COR-L47 (cell line): ENCODE measurements around the gene OVOL1.

ENCODE experiments used
- DNase-seq: peaks from one replicate; lab custom pipeline; 2025; lab: John Stamatoyannopoulos, UW

Gene OVOL1

GRCh38 chr11:65791719-65792213 is 4.9 kb downstream of the OVOL1 start:
- peak; percentile 78 for DNase-seq

- DNase-seq = no peak
These were observed 5.6 kb downstream of the OVOL1 start for GRCh38 chr11:65792456-65792855.

DNA sequence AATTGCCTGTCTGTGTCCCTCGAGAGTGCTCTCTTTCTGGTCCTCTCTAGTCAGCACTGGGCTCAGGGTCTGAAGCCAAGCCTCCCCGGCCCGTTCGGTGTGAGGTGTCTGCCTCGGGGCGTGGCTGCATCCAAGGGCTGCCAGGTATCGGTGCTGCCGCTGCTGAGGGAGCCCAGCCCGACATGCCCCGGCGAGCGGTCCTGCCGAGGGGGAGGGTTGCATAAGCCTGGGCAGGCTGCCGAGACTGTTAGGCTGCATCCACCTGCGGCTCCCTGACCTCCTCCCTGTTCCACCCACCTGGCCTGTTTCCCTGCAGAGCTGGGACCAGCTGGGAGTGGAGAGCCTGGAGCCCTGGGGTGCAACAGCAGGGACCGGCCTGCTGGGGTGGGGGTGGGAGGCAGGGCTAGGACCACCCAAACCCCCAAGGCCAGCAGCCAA is 6.3 kb downstream of the OVOL1 start:
- DNase-seq = peak; percentile 94

DNA sequence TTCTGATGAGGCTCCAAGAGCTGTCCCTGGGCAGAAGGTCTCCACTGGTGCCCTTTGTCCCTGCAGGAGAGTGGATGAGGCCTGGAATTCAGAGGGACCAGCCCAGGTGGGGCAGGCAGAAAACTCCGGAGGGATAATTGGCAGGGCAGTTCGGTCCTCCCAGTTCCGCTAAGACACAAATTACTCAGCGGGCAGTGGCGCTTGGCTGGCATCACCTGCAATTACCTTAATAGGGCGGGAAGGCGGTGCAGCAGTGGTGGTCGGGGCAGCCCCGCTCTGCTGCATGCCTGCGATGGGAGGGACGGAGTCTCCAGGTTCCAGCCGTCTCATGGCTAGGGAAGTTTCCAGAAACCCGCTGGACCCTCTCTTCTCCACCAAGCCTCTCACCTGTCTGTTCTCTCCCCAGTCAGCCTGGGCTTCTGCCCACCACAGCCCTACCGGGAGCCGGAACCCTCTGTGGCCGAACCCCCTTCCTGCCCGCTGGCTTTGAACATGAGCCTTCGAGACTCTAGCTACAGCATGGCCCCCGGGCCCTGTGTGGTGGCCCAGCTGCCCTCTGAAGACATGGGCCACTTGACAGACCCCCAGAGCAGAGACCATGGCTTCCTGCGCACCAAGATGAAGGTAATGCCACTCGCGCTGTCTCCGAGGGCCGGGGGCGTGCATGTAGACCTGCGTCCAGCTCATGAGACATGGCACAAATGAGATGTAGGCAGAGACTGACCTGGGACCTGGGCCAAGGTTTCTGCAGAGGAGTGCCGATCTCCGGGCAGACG is 7.0 kb downstream of the OVOL1 start:
- DNase-seq = peak; percentile 93

DNA sequence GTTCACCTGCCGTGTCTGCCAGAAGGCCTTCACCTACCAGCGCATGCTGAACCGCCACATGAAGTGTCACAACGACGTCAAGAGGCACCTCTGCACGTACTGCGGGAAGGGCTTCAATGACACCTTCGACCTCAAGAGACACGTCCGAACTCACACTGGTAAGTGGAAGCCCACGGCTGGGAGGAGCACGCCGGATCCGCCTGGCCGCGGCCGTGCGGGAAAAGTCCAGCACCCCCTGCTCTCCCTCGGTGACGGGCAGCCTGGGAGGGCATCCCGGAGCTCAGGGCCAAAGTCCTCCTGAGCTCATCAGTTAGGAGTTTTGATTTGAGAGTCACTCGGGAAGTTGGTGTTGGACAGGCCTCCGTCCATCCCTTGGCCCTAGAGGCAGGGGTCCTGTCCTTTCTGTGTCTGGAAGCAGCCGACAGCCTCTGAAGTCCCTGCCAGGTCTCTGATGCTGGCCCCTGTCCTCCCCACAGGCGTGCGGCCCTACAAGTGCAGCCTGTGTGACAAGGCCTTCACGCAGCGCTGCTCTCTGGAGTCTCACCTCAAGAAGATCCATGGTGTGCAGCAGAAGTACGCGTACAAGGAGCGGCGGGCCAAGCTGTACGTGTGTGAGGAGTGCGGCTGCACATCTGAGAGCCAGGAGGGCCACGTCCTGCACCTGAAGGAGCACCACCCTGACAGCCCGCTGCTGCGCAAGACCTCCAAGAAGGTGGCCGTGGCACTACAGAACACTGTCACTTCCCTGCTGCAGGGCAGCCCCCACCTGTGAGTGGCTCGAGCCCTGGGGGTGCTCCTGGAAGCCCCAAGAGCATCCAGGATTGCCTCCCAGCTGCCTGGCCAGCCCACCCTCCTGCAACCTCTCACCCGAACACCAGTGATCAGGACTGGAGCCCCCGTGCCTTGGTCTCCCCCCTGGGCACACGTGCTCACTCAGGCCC is 8.0 kb downstream of the OVOL1 start:
- DNase-seq = no peak

DNA sequence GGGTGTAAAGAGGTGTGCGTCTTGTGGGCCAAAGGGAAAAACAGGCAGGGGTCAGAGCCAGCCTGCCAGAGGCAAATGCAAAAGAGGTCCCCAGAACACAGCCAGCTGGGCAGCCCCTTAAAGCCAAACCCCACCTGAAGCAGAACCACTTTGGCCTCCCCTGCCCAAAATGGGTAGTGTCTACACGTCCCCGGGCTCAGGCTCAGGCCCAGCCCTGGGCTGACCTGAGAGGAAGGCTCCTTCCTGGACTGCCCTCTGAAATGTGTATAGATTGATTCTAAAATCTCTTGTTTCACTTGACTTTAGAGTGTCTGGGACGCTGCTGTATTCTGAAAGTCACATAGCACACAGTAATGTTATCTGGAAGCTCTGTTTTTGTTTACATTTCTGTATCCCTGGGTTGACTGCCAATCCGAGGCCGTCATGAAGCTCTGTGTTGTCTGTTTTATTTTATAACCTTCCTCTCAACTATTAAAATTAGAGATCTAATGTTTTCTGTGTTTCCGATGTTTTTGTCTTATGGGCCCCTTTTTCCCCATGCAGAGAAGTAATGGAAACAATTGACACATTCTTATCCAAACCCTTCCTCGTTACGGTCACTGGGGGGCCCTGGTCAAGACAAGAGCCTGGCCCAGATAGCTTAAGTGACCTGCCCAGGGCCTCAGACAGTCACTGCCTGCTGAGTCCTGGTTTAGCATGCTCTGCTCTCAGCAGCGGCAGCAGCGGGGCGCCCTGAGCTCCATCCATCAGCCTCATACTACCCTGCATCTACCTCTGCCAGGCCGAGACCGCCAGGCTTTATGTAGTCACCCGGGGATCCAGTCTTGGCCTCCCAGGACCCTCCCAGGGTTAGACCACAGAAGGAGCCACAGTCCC is 10.1 kb downstream of the OVOL1 start:
- DNase-seq = no peak

- no peak for DNase-seq
These were observed 10.8 kb downstream of the OVOL1 start for GRCh38 chr11:65797711-65798110.

- no peak for DNase-seq
These were observed 12.0 kb downstream of the OVOL1 start for GRCh38 chr11:65798882-65799281.

DNA sequence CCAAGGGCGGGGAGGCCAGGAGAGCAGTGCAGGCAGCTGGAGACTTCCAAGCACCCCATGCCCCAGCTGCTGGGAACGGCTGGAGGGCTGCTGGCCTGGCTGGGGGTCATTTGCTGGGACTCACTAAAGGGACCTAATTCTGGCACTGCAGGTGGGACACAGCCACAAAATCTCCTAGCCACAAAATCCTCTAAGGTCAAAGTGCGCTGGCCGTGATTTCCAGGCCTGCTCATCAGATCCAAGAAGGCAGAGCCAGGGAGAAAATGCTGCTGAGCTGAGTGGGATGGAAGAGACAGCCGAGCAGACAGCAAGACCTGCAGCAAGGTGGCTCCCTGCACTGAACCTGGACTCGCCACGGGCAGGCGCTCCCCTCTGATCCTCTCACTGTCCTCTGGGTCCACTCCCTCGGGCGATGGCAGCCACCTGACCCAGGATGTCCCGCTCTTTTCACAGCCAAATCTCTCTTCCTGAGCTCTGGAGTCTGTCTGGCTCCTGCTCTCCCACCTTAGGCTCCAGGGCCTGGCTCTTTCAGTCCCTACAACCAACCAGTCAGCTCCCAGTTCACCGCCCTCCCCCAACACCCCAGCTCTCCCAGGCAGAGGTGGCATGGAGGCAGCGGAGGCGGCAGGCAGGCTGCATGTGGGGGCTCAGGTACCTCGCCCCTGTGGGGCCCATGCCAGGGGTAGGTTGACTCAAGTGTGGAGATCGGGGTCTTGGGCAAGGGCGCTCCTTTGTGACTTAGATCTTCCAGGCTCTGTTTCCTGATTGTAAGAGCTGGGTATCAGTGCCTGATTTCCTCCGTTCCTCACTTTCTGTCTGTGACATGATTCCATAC is 14.5 kb downstream of the OVOL1 start:
- no peak for DNase-seq

GRCh38 chr11:65802841-65803240 is 16.0 kb downstream of the OVOL1 start:
- DNase-seq = no peak

DNA sequence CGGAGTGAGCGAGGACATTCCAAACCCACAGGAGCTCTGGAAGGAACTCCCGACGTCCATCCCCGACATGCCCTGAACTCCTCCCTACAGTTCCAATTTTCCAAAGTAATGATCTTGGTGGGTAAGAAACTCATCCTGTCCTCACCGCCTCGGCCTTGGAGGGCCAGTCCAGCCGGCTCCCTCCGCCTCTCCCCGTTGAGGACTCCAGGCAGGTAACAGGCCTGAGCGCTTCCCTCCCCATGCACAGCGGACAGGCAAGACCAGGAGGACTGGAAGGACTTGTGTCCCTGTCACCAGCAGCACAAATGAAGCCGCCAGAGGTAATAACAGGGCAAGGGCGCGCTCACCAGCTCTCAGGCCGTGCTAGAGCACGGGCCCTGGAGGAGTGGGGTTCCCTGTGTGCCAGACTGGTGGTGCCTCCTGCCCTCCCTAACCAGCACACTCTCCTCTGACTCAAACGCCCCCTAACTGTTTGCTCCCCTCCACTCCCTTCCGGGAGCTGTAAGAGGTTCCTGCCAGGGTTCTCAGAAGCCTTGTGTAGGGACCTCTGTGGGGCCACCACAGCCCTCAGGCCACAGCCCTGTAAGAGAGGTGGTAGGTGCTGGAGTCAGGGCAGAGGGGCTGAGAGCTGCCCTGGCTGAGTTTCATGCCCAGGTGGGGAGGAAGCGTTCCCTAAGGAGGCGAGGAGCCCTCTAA is 17.1 kb downstream of the OVOL1 start:
- DNase-seq = no peak

DNA sequence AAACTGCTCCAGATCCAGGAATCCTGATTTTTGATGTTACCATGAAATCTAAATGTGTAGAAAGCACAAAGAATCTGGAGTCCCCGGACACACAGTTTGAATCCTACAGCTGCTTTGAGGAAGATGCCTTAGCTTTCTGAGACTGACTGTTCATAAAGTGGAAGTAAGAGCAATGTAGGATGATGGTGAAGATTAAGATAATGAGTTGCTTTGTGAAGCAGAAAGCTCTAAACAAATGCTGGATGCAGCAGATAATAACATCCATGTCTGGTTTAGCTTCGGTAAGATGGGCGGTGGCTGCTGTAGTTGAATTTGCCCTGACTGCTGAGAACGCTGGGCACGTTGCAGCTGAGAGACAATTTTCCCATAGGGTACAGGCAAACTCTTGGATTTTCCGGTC is 20.1 kb downstream of the OVOL1 start:
- no peak for DNase-seq

- DNase-seq = no peak
These were observed 22.0 kb downstream of the OVOL1 start for GRCh38 chr11:65808744-65809341.

- DNase-seq = no peak
These were observed 22.6 kb downstream of the OVOL1 start for GRCh38 chr11:65809496-65809895.

DNA sequence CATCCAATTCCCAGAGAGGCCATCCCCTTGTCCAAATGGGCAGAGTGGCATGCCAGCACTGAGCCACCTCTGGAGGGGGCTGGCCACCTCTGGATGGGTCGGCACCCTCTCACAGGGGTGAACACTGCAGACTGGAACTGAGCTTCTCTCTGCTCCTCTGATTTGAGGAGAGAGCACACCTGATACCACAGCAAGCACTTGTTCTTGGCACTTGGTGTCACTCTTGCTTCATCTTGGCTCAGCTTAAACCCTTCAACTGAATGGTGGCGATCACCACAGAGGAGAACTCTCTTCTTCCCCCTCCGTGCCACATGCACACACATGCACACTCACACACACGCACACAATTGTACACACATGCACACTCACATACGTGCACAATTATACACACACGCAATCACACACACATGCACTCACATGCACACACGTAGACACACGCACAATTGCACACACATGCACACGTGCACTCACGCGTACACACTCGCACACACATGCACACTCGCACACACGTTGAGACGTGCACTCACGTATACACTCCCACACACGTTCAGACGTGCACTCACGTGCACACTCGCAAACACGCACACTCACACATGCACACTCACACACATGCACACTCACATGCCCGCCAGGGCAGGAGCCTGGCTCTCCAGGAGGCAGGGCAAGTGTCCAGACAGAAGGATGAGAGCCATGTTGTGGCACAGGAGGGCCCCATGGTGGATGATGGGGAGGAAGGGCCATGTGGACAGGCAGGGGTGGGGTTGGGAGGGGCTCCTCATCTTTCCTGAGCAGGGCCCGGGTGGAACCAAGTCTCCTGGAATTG is 23.4 kb downstream of the OVOL1 start:
- DNase-seq = no peak

DNA sequence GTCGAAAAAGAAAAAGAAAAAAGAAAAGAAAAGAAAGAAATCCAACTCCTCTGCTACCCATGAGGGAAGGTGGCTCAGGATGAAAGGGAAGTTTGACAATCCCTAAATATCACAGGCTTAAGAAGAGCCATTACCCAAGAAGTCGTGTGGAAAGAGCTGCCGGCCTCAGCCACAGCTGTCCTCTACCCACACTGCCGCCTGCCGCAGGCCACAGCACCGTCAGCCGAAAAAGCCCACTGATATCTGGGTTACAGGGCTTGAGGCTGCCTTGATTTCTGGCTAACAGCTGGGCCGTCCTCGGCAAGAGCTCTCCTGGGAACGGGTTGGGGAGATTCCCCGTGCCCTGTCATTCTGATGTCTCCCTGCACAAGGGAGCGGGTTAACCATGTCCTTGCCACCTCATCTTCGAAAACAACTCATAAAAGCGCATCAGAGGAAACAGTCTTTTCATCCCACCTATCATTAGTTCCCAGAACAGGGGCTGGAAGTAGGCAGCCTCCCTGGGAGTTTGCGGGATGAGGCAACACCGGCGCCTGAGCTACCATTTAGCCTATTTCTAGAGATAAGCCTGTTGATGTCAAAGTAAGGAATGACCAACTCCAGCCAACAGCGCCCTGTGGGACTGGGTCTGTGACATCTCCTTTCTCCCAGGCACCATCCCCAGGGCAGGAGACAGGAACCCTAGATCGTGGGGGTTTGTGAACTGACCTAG is 25.1 kb downstream of the OVOL1 start:
- no peak for DNase-seq

DNA sequence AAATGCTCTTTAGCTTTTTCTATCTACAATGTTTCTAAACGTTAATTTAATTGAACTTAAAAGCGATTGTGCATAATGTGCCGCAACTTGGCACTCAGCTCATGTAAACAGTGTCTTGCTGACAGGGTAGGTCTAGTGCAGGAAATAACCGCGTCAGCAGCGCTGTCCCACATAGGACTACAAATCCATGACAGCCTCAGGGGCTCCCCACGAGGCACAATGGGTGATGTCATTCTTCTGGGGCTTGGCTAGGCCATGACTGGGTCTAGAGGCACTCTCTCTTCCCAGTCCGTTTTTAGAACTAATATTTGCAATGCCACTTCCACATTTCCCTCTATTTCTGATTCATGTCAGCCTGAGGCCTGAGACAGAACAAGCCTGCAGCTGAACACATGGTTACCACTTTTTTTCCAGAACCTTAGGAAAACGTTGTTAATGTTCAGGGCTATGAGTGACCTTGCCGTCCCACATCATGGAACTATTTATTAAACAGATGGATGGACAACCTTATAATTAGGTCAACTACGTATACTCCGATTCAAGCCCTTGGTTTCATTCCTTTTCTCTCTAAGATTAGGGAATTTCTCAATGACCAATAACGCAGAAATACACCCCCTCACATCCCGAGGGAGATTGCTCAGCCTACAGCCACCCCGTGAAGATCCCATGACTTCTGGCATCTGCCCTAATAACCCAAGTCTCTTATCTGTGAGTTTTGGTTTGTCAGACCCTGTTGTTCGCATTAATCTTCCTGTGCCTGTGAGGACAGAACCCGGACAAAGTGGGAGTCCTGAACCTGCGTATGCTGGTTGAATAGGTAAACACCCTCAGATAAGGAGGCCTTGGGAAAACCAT is 27.5 kb downstream of the OVOL1 start:
- no peak for DNase-seq
